GM23338 (cell line): ENCODE data around the gene MID1. TPM values are rescaled to one million over a fixed set of nuclear protein-coding genes. Genes with fewer than 3 reads are reported as not detected.

Source experiments
- ATAC-seq: fragments of 200-7000 bp; cut with Tn5 transposase; 3 replicates; pipeline ENCODE4 v1.9.1; 2020
- DNase-seq: peaks from one replicate; pipeline ENCODE4 v3.0.0-alpha.2; 2015; ENCODE audit warnings: low spot score
- H2AFZ ChIP-seq: fragments of 200-600 bp; sonication (generic); 2 replicates; pipeline ENCODE4 v1.8.0; 2016; ENCODE audit warnings: antibody characterized with exemption, mild to moderate bottlenecking, moderate library complexity
- H3F3A ChIP-seq: fragments of 200-600 bp; sonication (generic); replicated peaks from 2 replicates; pipeline ENCODE4 v1.8.0; 2017; ENCODE audit warnings: antibody characterized with exemption, mixed run types, low read depth
- H3K27ac ChIP-seq: fragments of 200-600 bp; sonication (generic); 2 replicates; pipeline ENCODE4 v1.6.1; 2016; ENCODE audit warnings: low read depth
- H3K27me3 ChIP-seq: fragments of 200-600 bp; sonication (generic); 2 replicates; pipeline ENCODE4 v1.8.0; 2016; ENCODE audit warnings: mild to moderate bottlenecking, mixed run types, moderate library complexity; ENCODE audit not compliant: insufficient read depth
- H3K36me3 ChIP-seq: fragments of 200-600 bp; sonication (generic); 2 replicates; pipeline ENCODE4 v1.8.0; 2016; ENCODE audit warnings: mild to moderate bottlenecking; ENCODE audit not compliant: insufficient read depth
- H3K4me1 ChIP-seq: fragments of 200-600 bp; sonication (generic); 2 replicates; pipeline ENCODE4 v1.8.0; 2016; ENCODE audit warnings: mild to moderate bottlenecking, moderate library complexity; ENCODE audit not compliant: insufficient read depth
- H3K4me2 ChIP-seq: fragments of 200-600 bp; sonication (generic); 2 replicates; pipeline ENCODE4 v1.7.1; 2017; ENCODE audit warnings: mixed run types
- H3K4me3 ChIP-seq: fragments of 200-600 bp; sonication (generic); 2 replicates; pipeline ENCODE4 v1.6.1; 2016; ENCODE audit warnings: mixed run types
- H3K79me2 ChIP-seq: fragments of 200-600 bp; sonication (generic); replicated peaks from 2 replicates; pipeline ENCODE4 v1.8.0; 2017; ENCODE audit warnings: mild to moderate bottlenecking; ENCODE audit not compliant: insufficient read depth
- H3K9me2 ChIP-seq: fragments of 200-600 bp; sonication (generic); 2 replicates; pipeline ENCODE4 v1.8.0; 2017; ENCODE audit not compliant: insufficient read depth
- H4K20me1 ChIP-seq: fragments of 200-600 bp; sonication (generic); replicated peaks from 2 replicates; pipeline ENCODE4 v1.8.0; 2017; ENCODE audit warnings: mild to moderate bottlenecking; ENCODE audit not compliant: insufficient read depth
- H3K27ac Mint-ChIP-seq: 2 replicates; pipeline ENCODE4 v1.8.0; 2020; ENCODE audit warnings: inconsistent platforms, mild to moderate bottlenecking, moderate library complexity, mixed read lengths
- H3K27me3 Mint-ChIP-seq: 3 replicates; pipeline ENCODE4 v1.8.0; 2022; ENCODE audit warnings: low read depth, mild to moderate bottlenecking, moderate library complexity, mixed read lengths, inconsistent platforms; ENCODE audit not compliant: insufficient read depth, poor library complexity
- H3K36me3 Mint-ChIP-seq: 3 replicates; pipeline ENCODE4 v1.8.0; 2021; ENCODE audit warnings: low read depth, mild to moderate bottlenecking, inconsistent platforms, moderate library complexity, mixed read lengths
- H3K4me1 Mint-ChIP-seq: 3 replicates; pipeline ENCODE4 v1.8.0; 2020; ENCODE audit warnings: mild to moderate bottlenecking, inconsistent platforms, mixed read lengths
- H3K4me3 Mint-ChIP-seq: 3 replicates; pipeline ENCODE4 v1.8.0; 2021; ENCODE audit warnings: moderate library complexity, mild to moderate bottlenecking, inconsistent platforms, mixed read lengths
- H3K9me3 Mint-ChIP-seq: 3 replicates; pipeline ENCODE4 v1.8.0; 2020; ENCODE audit warnings: moderate library complexity, mild to moderate bottlenecking, inconsistent platforms, mixed read lengths
- CREB1 ChIP-seq: fragments of 250-450 bp; sonication (Bioruptor Pico); IDR thresholded peaks from 2 replicates; pipeline ENCODE4 v1.5.0; 2020; ENCODE audit warnings: low read depth, mild to moderate bottlenecking, moderate library complexity
- CTCF ChIP-seq, 2 experiments: fragments of 200-600 bp in 1 of 2; sonication (generic) in 1 of 2; conservative IDR thresholded peaks; 2 replicates each; pipeline versions ENCODE4 v1.5.1 to v1.6.1; 2016 to 2017; ENCODE audit warnings: antibody characterized with exemption in 2 of 2, low read depth in 2 of 2, mild to moderate bottlenecking in 2 of 2, moderate library complexity in 1 of 2
- ETS1 ChIP-seq: IDR thresholded peaks from 2 replicates; pipeline ENCODE4 v1.6.1; 2016; ENCODE audit warnings: antibody characterized with exemption
- EZH2 ChIP-seq: fragments of 200-600 bp; sonication (generic); IDR thresholded peaks from one replicate; pipeline ENCODE4 v1.8.0; 2017; ENCODE audit warnings: antibody characterized with exemption, mild to moderate bottlenecking, low read depth; ENCODE audit not compliant: unreplicated experiment
- EZH2phosphoT487 ChIP-seq: fragments of 200-600 bp; sonication (generic); IDR thresholded peaks from one replicate; pipeline ENCODE4 v1.8.1; 2018; ENCODE audit warnings: antibody characterized with exemption; ENCODE audit not compliant: unreplicated experiment
- JUNB ChIP-seq: IDR thresholded peaks from one replicate; pipeline ENCODE4 v1.6.1; 2016; ENCODE audit warnings: antibody characterized with exemption; ENCODE audit not compliant: unreplicated experiment
- NANOG ChIP-seq: IDR thresholded peaks from 2 replicates; pipeline ENCODE4 v1.6.1; 2016; ENCODE audit warnings: antibody characterized with exemption, borderline replicate concordance
- POLR2AphosphoS5 ChIP-seq: IDR thresholded peaks from 2 replicates; pipeline ENCODE4 v1.6.1; 2016; ENCODE audit warnings: antibody characterized with exemption, low read depth
- REST ChIP-seq: IDR thresholded peaks from one replicate; pipeline ENCODE4 v1.6.1; 2018; ENCODE audit warnings: antibody characterized with exemption; ENCODE audit not compliant: unreplicated experiment
- STAT1 ChIP-seq: IDR thresholded peaks from one replicate; pipeline ENCODE4 v1.6.1; 2016; ENCODE audit warnings: antibody characterized with exemption; ENCODE audit not compliant: unreplicated experiment
- ZNF114 ChIP-seq: fragments of 250-450 bp; sonication (Bioruptor Pico); IDR thresholded peaks from 2 replicates; pipeline ENCODE4 v1.5.0; 2020; ENCODE audit warnings: mild to moderate bottlenecking, moderate library complexity
- ZNF331 ChIP-seq: fragments of 250-450 bp; sonication (Bioruptor Pico); IDR thresholded peaks from 2 replicates; pipeline ENCODE4 v1.5.0; 2020; ENCODE audit warnings: low read depth, mild to moderate bottlenecking, moderate library complexity
- polyA plus RNA-seq: library from polyadenylated mRNA; unstranded; fragments of >200 nt; fragmentation: Nextera tagmentation; extraction: Ambion mirVana; gene quantifications from 2 replicates; pipeline ENCODE4 v1.2.1, GENCODE V29; 2016
- total RNA-seq: library from RNA; depleted of rRNA; stranded (reverse); fragments of >200 nt; shearing (Covaris generic); gene quantifications from 2 replicates; pipeline ENCODE4 v1.2.3, GENCODE V29; 2014

The MID1 gene
- total and polyA plus RNA-seq, 2 experiments from 2014 or later: 27.2 to 39.3 TPM

GRCh38 chrX:10474913-10475568, 145.3 kb downstream of the MID1 start:
- H3K4me3 Mint-ChIP-seq: no peak overlapping the region
- Histone ChIP-seq H3F3A (no peaks in the 10 kb centered on the region), H3K79me2 (no peaks in the 10 kb centered on the region), H3K4me3 (no peak overlapping the region), H3K27ac (no peak overlapping the region; the same call in 1 of the 2 replicates), H3K9me2 (no peaks in the 10 kb centered on the region), H3K27me3 (no peaks in the 10 kb centered on the region), H4K20me1 (no peaks in the 10 kb centered on the region), H3K36me3 (no peaks in the 10 kb centered on the region; the same call in 1 of the 2 replicates), H2AFZ (no peak overlapping the region), H3K4me2 (no peak overlapping the region), H3K4me1 (no peaks in the 10 kb centered on the region)
- peaks cover 3% of the 10 kb centered on the region; the same call in 1 of the 3 replicates for H3K4me1 Mint-ChIP-seq
- H3K9me3 Mint-ChIP-seq: no peaks in the 10 kb centered on the region
- H3K27ac Mint-ChIP-seq: peak overlapping the region; percentile 70; the same call in 1 of the 2 replicates
- no peak for DNase-seq
- no peaks in the 10 kb centered on the region for H3K27me3 Mint-ChIP-seq
- peaks cover 34% of the 10 kb centered on the region for H3K36me3 Mint-ChIP-seq
- ATAC-seq: no peak
- TF ChIP-seq STAT1 (no peak), REST (no peak), ZNF331 (CRISPR knock-in tag) (no peak), JUNB (no peak), EZH2phosphoT487 (no peak), ZNF114 (no peak), NANOG (no peak)

GRCh38 chrX:10474510-10474909, 145.9 kb downstream of the MID1 start:
- Histone ChIP-seq H3K4me2 (no peak overlapping the region), H3K36me3 (no peaks in the 10 kb centered on the region; the same call in 1 of the 2 replicates), H2AFZ (no peak overlapping the region), H3K4me3 (no peak overlapping the region), H3K79me2 (no peaks in the 10 kb centered on the region), H3K9me2 (no peaks in the 10 kb centered on the region), H3K4me1 (no peaks in the 10 kb centered on the region), H4K20me1 (no peaks in the 10 kb centered on the region), H3K27me3 (no peaks in the 10 kb centered on the region), H3K27ac (no peak overlapping the region), H3F3A (no peaks in the 10 kb centered on the region)
- ATAC-seq: no peak
- Mint-ChIP-seq H3K27me3 (no peaks in the 10 kb centered on the region), H3K9me3 (no peaks in the 10 kb centered on the region), H3K4me1 (peaks cover 3% of the 10 kb centered on the region; the same call in 1 of the 3 replicates), H3K4me3 (no peak overlapping the region), H3K36me3 (peaks cover 32% of the 10 kb centered on the region), H3K27ac (peak overlapping the region; percentile 72; the same call in 1 of the 2 replicates)
- DNase-seq: no peak
- no peak for TF ChIP-seq ZNF331 (CRISPR knock-in tag)
- no peak for TF ChIP-seq EZH2phosphoT487
- TF ChIP-seq JUNB: no peak
- TF ChIP-seq EZH2: no peak
- no peak for TF ChIP-seq NANOG
- no peak for TF ChIP-seq STAT1
- TF ChIP-seq POLR2AphosphoS5: no peak
- TF ChIP-seq REST: no peak
- no peak for TF ChIP-seq CREB1 (CRISPR knock-in tag)
- no peak for TF ChIP-seq CTCF (conservative IDR thresholded peaks at IDR 0.05; ENCODE audit: low read depth in 2 of 2)
- no peak for TF ChIP-seq ETS1
